GM12875 (cell line): ENCODE measurements around the gene CRADD.

Experiments used
- H3K4me3 ChIP-seq: one replicate; pipeline ENCODE4 v1.5.1; 2011; ENCODE audit warnings: low read depth, low read length, control low read depth
- TF ChIP-seq, protein P1 (sequence below): IDR thresholded peaks from 2 replicates; pipeline ENCODE4 v1.5.1; 2011; ENCODE audit warnings: low read depth, mild to moderate bottlenecking, control low read depth, inconsistent platforms, low read length, moderate library complexity, borderline replicate concordance; ENCODE audit not compliant: insufficient read depth

CRADD gene

DNA sequence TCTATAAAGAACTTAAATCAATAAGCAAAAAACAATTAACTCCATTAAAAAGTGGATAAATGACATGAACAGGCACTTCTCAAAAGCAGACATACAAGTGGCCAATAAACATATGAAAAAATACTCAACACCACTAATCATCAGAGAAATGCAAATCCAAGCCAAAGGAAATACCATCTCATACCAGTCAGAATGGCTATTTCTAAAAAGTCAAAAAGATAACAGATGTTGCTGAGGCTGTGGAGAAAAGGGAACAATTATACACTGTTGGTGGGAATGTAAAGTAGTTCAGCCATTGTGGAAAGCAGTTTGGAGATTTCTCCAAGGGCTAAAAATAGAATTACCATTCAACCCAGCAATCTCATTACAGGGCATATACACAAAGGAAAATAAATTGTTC lies 236.7 kb downstream of the CRADD start:
- no peak overlapping the region for H3K4me3 ChIP-seq
- TF ChIP-seq, protein P1, sequence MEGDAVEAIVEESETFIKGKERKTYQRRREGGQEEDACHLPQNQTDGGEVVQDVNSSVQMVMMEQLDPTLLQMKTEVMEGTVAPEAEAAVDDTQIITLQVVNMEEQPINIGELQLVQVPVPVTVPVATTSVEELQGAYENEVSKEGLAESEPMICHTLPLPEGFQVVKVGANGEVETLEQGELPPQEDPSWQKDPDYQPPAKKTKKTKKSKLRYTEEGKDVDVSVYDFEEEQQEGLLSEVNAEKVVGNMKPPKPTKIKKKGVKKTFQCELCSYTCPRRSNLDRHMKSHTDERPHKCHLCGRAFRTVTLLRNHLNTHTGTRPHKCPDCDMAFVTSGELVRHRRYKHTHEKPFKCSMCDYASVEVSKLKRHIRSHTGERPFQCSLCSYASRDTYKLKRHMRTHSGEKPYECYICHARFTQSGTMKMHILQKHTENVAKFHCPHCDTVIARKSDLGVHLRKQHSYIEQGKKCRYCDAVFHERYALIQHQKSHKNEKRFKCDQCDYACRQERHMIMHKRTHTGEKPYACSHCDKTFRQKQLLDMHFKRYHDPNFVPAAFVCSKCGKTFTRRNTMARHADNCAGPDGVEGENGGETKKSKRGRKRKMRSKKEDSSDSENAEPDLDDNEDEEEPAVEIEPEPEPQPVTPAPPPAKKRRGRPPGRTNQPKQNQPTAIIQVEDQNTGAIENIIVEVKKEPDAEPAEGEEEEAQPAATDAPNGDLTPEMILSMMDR = no peak

DNA sequence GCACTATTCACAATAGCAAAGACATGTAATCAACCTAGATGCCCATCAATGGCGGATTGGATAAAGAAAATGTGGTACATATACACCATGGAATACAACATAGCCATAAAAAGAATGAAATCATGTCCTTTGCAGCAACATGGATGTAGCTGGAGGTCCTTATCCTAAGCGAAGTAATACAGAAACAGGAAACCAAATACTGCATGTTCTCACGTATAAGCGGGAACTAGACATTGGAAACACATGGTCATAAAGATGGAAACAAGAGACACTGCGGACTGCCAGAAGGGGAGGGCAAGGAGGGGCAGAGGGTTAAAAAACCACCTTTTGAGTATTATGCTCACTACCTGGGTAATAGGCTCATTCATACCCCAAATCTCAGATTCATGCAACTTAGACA lies 237.1 kb downstream of the CRADD start:
- no peak overlapping the region for H3K4me3 ChIP-seq
- TF ChIP-seq, protein P1 = no peak

DNA sequence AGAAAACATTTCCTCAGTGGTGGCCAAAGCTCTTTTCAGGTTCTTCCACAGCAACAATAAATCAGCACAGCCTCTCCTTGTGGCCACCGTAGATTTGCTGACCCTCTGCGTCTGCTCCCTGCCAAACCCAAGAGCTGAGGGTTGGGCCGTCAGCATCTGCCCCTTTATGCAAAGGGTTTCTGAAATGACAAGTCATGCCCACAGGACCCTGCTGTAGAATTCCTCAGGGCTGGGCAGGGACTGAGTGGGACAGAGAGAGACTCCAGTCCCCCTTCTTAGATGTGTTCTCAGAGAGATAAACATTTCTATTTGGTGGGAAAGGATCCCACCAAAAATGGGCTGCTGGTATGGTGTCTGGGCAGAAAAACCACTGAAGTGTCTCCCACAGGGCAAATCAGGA lies 238.2 kb downstream of the CRADD start:
- TF ChIP-seq, protein P1 = no peak
- H3K4me3 ChIP-seq = no peak overlapping the region

DNA sequence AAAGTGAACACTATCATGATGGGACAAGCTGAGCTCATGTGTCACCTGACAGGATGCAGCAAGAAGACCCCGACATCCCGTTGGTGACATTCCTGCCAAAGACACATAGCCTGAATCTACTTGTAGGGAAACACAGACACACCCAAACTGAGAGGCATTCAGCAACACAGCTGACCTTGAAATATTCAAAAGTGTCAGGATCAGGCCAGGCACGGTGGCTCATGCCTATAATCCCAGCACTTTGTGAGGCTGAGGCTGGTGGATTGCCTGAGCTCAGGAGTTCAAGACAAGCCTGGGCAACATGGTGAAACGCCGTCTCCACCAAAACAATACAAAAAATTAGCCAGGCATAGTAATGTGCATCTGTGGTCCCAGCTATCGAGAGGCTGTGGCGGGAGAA lies 239.2 kb downstream of the CRADD start:
- TF ChIP-seq, protein P1 = no peak
- H3K4me3 ChIP-seq = no peak overlapping the region

DNA sequence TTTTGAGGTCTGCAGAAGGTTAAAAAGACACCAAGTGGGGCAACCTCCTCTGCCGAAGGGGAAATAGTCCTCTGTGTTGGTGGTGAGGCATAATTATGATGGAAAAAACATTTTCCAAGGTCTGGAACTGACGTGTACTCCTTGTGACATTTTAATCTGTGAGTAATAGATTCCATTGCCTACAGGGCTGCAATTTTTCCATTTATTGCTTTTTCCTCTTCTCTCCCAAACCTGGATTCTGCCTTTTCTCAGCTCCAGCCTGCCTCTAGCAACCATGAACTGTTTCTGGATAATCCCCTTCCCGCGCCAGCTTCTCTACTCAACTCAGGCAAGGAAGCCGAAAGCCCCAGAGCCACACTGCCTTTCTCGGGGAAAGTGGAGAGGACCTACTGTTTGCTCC lies 241.1 kb downstream of the CRADD start:
- no peak overlapping the region for H3K4me3 ChIP-seq
- TF ChIP-seq, protein P1 = no peak

DNA sequence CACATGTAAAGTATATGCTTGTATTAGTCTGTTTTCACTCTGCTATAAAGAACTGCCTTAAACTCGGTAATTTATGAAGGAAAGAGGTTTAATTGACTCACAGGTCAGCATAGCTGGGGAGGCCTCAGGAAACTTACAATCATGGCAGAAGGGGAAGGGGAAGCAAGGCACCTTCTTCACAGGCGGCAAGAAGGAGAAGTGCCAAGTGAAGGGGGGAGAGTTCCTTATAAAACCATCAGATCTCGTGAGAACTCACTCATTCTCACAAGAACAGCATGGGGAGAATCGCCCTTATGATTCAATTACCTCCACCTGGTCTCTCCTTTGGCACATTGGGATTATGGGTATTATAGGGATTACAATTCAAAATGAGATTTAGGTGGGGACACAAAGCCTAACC lies 241.7 kb downstream of the CRADD start:
- TF ChIP-seq, protein P1 = no peak
- no peak overlapping the region for H3K4me3 ChIP-seq

DNA sequence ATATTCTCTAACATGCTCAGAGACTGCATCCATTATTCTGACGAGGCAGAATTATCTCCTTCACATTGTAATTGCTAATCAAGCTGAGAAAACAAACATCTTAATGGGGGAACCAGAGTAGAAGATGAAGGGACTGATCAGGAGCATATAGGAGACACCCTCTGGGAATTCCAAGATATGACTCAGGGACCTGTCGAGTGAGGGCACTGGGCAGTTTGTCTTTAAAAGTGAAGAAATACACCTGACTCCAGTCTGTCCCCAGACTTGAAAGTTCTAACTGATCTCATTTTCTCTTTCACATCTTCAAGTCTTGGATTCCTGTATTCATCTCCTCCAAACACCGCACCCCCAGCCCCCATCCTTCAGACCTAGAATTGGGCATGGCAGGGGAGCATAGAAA lies 244.3 kb downstream of the CRADD start:
- TF ChIP-seq, protein P1 = no peak
- H3K4me3 ChIP-seq = no peak overlapping the region
